EL (cell line): ENCODE data around the gene CHRD.
A peak's percentile ranks its signal among the peaks of the same experiment; 100 is the strongest.
"Not testable (repeated sequence)": the region's sequence is repeated elsewhere in the genome, so short reads cannot be mapped to it uniquely, and the experiment has no call there.

Experiments
- DNase-seq: peaks from one replicate; pipeline ENCODE4 v3.0.0-alpha.2; 2016

Gene CHRD

DNA sequence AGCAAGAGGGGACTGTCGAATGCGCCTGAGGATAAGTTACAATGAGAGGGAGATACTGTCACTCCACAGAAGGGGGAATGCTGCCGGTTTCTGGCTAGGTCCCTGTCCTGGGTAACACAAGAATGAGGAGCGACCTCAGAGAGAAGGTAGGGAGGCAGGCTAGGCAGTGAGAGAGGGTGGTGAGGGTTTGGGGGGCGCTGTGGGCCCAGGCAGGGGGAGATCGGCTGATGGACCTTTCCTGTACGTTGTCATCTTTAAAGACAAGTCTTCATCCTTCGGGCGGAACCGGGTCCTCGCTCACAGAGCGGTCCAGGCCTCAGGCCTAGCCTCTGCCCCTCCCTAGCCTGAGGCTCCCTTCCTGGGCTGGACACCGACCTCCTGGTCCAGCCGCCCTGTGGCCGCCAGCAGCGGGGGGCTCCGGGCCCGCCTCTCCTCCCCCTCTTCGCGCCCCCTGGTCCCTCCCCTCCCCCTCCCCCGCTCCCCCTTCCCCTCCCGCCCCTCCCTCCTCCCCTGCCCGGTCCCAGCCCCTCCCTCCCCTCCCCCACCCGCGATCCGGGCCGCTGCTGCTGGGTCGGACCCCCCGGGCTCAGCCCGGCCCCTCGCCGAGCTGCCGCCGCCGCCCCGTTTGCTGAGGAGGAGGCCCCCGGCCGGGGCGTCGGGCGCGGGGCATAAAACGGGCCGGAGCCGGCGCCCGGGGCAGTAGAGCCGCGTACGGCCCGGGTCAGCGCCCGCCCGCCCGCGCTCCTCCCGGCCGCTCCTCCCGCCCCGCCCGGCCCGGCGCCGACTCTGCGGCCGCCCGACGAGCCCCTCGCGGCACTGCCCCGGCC is at the start of gene CHRD:
CHRD (plus strand) TSS at position 697 of the 827 bp plus-strand sequence. CDS start 265 bp downstream, outside the sequence.
- no peak for DNase-seq

GRCh38 chr3:184332370-184333090 is 47.3 kb upstream of the CHRD start:
- DNase-seq = peak; percentile 96

DNA sequence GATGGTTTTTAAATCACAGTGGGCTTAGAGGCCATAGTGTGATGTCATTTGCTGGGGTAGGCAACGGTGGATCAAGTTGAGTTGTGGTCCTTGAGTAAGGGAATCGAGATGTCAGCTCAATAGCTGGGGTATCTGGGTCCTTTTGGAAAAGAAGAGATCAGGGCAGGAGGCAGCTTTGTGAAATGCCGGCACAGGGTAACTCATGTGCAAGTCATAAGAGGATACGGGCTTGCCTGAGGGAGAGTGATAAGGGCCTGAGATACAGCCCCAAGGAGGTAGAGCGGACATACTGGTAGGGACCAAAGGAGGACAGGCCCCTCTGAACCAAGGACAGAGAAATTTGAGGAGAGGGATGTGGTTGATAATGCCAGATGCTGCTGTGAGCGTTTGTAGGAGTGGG is 46.7 kb upstream of the CHRD start:
- no peak for DNase-seq

DNA sequence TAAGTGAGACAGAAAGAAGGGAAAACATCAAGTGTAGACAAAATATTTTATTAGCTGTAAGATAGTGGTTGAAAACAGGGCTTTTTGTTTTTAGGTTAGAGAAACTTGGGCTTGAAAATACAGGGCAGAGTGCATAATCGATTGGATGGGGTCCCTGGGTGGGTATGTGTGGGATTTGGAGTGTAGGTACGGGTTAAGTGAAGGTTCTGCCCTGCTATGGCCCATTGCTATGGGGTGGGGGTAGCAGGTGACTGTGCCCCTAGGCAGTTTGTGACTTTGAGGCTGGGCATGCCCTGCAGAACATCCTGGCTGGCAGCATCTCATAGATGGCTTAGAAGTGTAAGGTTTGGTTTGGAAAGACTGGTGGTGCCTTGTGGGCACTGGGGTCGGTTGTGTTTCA is 46.2 kb upstream of the CHRD start:
- no peak for DNase-seq

DNA sequence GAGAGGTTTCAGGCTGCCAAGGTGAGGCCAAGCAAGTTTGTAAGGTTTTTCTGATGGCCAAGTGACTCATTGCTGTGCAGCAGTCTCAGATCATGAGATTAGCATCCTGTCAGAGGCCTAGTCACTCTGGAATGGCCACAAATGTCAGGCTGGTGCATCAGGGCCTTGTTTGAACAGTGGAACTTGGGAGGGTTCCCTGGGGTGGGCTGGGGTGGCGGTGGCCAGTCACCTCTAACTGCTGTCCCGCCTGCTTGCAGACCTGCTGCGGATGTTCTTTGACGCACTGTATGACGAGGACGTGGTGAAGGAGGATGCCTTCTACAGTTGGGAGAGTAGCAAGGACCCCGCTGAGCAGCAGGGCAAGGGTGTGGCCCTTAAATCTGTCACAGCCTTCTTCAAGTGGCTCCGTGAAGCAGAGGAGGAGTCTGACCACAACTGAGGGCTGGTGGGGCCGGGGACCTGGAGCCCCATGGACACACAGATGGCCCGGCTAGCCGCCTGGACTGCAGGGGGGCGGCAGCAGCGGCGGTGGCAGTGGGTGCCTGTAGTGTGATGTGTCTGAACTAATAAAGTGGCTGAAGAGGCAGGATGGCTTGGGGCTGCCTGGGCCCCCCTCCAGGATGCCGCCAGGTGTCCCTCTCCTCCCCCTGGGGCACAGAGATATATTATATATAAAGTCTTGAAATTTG is 45.2 kb upstream of the CHRD start:
- DNase-seq = peak; percentile 83

DNA sequence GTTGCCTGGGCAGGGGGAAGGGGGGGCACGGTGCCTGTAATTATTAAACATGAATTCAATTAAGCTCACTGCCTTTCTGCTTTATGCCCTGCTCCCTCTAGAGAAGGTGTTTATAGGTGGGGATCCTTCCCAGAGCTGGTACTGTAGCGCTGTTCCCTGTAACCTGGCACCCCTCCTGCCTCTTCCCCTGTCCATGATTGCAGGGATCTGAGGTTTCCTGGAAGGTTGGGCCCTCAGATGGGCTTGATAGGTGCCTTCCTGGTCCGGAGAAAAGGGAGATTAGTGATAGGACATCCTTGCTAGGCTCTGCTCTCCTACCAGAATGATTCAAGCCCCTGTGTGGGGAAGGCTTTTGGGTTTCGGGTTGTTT is 44.6 kb upstream of the CHRD start:
- no peak for DNase-seq

- DNase-seq = peak; percentile 76
Observed at GRCh38 chr3:184335661-184336546, 44.0 kb upstream of the CHRD start.

DNA sequence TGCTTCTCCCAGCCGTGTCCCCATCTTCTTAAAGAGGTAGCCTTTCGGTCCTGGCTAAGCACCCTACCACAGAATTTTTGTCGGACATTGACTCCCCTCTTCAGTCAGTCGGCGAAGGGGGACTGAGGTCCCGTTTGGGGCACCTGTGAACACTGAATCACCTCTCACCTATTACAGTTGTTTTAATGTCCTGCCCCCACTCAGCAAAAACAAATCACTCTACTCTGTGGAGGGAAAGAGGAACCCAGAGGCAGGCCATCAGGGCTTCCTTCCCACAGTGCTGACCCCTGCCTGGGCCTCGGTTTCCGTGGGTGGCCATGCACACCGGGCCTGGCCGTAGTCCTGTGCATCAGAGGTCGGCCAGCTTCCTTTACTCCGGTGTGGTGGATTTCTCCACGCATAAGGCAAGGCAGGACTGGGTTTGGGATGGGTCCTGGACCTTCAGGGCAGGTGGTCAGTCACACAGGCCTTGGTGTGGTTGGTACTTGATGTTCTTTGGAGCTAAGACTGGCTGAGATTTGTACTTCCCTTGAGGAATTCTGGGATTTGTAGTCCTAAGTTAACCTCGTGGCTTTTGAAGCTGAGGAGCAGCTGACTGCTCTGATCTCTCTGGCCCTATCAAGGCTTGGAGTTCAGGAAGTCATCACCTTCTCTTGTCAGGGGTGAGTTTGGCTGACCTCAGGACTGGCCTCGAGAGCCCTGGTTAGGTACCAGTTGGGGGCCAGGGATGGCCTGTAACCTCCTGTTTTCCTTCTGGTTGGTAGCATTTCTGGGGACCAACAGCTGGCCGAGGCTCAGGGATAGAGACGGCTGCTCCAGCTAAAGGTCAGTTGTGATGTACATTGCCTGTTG is 43.1 kb upstream of the CHRD start:
- DNase-seq = peak; percentile 44

GRCh38 chr3:184337399-184337714 is 42.5 kb upstream of the CHRD start, which contains the start of gene FAM131A:
Gene FAM131A, plus strand, starts transcription at chr3:184337600. Its CDS starts 31 bp downstream, at chr3:184337631.
- no peak for DNase-seq

GRCh38 chr3:184337981-184338380 is 41.9 kb upstream of the CHRD start:
- DNase-seq = no peak

DNA sequence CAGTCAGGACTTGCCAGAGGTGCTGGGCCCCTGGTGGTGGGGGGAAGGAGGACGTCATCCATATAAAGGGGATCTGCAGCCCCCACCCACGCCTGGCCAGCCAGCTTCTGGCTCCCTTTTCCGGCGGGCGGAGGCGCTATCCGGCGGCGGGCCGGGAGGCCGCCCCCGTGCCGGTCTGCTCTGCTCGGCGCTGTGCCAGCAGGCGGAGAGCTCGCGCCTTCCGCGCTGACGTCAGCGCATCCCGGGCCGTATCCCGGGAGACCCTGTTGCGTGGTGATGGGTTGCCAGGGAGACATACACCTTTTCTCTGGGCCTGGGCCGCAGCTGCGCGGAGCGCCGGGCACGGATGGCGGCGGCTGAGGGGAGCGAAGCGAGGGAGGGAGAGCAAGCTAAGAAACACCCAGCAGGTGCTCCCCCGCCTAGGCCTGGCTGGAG is 41.3 kb upstream of the CHRD start:
- no peak for DNase-seq

DNA sequence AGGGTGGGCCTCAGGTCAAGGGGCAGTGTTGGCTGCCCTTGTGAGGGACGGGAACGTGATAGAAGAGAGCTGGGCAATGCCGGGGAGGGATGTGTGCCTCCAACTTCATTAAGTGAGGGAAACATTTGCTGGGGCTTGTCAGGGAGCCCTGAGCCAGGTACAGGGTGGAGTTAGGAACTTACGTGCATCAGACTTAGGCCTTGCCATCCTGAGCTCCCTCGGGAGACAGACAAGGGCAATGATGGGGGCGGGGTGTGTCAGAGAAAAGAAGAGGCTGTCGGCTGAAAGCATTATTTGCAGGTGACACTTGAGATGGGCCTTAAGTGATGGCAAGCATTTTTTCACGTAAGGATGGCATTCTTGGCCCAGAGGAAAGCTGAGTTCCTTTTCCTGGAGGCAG is 40.9 kb upstream of the CHRD start:
- DNase-seq = no peak

- DNase-seq = not testable (repeated sequence)
Observed at GRCh38 chr3:184339451-184340135, 40.3 kb upstream of the CHRD start.

GRCh38 chr3:184341925-184342324 is 37.9 kb upstream of the CHRD start:
- DNase-seq = no peak

DNA sequence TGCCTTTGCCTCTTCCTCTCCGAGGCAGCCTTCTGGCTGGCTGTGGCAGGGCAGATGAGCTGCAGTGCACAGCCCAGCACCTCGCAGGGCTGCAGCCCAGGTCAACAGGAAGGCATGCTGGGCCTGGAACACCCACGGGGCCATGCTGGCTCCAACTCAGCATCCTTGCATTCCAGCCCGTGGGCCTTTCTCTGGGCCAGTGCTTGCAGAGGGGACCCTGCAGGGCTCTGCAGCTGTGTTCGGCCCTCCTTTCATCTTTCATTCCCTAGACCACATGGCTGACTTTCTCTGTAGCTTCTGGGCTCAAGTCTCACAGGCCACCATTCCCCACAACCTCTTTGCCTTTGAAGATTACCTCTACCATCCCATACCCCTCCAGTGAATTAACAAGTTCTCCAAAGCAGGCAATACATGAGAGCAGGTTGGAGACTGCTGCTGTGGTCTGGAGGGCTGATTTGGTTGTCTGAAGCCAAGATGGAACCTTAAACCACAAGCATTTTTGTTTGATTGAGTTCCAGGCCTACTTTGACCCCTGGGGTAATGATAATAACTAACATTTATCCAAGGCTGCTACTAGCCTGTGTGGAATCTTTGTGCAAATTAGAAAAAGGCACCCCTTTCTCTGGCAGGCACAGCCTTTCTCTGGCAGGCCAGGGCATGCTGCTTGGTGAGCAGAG is 36.5 kb upstream of the CHRD start:
- no peak for DNase-seq

GRCh38 chr3:184344579-184345316 is 35.1 kb upstream of the CHRD start:
- no peak for DNase-seq

DNA sequence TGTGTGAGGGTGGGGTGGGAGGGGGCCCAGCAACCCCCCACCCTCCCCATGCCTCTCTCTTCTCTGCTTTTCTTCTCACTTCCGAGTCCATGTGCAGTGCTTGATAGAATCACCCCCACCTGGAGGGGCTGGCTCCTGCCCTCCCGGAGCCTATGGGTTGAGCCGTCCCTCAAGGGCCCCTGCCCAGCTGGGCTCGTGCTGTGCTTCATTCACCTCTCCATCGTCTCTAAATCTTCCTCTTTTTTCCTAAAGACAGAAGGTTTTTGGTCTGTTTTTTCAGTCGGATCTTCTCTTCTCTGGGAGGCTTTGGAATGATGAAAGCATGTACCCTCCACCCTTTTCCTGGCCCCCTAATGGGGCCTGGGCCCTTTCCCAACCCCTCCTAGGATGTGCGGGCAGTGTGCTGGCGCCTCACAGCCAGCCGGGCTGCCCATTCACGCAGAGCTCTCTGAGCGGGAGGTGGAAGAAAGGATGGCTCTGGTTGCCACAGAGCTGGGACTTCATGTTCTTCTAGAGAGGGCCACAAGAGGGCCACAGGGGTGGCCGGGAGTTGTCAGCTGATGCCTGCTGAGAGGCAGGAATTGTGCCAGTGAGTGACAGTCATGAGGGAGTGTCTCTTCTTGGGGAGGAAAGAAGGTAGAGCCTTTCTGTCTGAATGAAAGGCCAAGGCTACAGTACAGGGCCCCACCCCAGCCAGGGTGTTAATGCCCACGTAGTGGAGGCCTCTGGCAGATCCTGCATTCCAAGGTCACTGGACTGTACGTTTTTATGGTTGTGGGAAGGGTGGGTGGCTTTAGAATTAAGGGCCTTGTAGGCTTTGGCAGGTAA is 34.3 kb upstream of the CHRD start:
- peak; percentile 66 for DNase-seq

DNA sequence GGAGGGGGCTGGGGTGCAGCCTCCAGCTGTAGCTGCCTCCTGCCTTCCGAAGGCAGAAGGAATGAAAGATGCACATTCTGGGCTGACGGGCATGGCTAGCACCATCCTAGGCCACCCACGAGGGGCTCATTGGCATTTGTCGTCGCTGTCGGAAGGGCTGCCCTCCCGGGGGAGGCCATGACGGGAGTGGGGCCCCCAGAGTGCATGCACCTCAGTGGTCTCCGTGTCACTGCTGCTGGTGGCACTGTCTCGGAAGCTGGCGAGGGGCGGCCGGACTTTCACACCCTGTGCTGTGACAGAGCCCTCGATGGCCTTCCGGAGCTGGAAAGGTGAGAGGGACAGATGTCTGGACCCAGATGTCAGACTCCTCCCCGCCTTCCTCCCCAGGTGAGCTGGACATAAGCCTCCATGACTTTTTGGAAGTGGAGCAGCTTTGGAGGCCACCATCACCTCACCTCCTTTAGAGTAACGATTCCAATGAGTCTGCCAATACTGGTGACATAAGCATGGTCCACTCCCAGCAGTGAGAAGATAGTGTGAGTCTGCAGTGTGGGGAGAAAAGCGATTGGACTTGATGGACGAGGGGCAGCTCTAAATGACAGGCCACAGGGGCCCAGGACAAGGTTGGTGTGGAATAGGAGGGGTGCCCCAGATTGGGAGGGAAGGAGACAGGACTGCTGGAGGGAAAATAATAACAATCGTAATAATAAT is 33.2 kb upstream of the CHRD start:
- no peak for DNase-seq
